ENCODE data around the gene LDB2. TPM values are rescaled to one million over a fixed set of nuclear protein-coding genes. Genes with fewer than 3 reads are reported as not detected.

LDB2 gene
- total and polyA plus RNA-seq, 2 donors = 9.2 to 10.1 TPM

DNA sequence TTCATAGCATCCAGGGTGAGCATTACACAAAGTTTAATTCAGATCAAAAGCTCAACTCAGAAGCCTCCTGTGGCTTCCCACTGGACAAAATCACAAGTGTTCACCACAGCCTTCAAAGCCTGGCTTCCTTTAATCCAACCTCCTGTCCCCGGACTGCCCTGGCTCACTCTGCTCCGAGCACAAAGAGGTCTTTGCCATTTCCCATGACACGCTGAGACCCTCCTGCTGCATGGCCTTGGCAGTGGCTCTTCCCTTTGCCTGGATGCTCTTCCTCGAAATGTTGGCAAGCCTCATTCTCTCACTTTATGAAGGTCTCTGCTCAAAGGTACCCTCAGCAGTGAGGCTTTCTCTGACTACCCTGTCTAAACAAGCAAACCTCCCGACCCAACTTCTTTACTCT is 41.0 kb downstream of the LDB2 start:
- Histone ChIP-seq H3K4me3 (ENCODE audit: low read length in 2 of 2) (no peak overlapping the region), H3K27me3 (ENCODE audit: control insufficient read depth in 2 of 2, insufficient read depth in 1 of 2, low read length in 1 of 2) (no peaks in the 10 kb centered on the region), H3K27ac (ENCODE audit: low read depth in 1 of 2, low read length in 1 of 2) (no peak overlapping the region), H3K9me3 (ENCODE audit: control insufficient read depth in 2 of 2, insufficient read depth in 1 of 2, low read length in 1 of 2) (peaks cover 0 to 2% of the 10 kb centered on the region in 2 donors), H3K36me3 (ENCODE audit: control insufficient read depth in 2 of 2, insufficient read depth in 2 of 2, low read length in 1 of 2) (no peaks in the 10 kb centered on the region), H3K4me1 (ENCODE audit: control insufficient read depth in 2 of 2, insufficient read depth in 2 of 2, low read length in 2 of 2) (no peaks in the 10 kb centered on the region)
- no peak for DNase-seq (ENCODE audit: low read depth in 6 of 9, low spot score in 9 of 9)
- WGBS = 93% methylated on average over 5 of the region's 5 CpGs

GRCh38 chr4:16853640-16854039 is 44.8 kb downstream of the LDB2 start:
- H3K27me3 ChIP-seq (ENCODE audit: control insufficient read depth in 2 of 2, insufficient read depth in 1 of 2, low read length in 1 of 2) = no peaks in the 10 kb centered on the region
- H3K9me3 ChIP-seq (ENCODE audit: control insufficient read depth in 2 of 2, insufficient read depth in 1 of 2, low read length in 1 of 2) = peaks cover 0 to 2% of the 10 kb centered on the region in 2 donors
- no peak overlapping the region for H3K27ac ChIP-seq (ENCODE audit: low read depth in 1 of 2, low read length in 1 of 2)
- no peak overlapping the region for H3K4me3 ChIP-seq (ENCODE audit: low read length in 2 of 2)
- H3K4me1 ChIP-seq (ENCODE audit: control insufficient read depth in 2 of 2, insufficient read depth in 2 of 2, low read length in 2 of 2) = no peaks in the 10 kb centered on the region
- no peak for DNase-seq (ENCODE audit: low read depth in 6 of 9, low spot score in 9 of 9)
- H3K36me3 ChIP-seq (ENCODE audit: control insufficient read depth in 2 of 2, insufficient read depth in 2 of 2, low read length in 1 of 2) = no peaks in the 10 kb centered on the region
- WGBS = 99% methylated on average over 2 of the region's 2 CpGs

DNA sequence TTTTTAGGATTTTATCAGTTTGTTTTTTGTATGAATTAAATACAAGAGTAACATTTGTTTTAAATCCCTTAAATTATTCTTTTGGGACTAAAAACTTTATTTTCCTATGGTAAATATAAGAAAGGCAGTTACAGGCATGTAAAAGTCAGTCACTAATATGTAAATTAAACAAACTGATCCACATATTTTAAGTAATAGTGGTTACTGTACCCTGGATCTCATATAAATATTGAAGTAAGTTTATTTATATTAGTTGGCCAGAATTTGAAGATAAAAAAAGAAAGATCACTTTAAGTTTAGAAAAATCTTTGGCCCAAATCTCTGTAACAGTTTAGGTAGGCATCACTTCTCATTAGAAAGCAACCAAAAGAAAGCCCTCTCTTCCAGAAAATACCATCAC is 45.8 kb downstream of the LDB2 start:
- Histone ChIP-seq H3K4me1 (ENCODE audit: control insufficient read depth in 2 of 2, insufficient read depth in 2 of 2, low read length in 2 of 2) (no peaks in the 10 kb centered on the region), H3K9me3 (ENCODE audit: control insufficient read depth in 2 of 2, insufficient read depth in 1 of 2, low read length in 1 of 2) (peaks cover 0 to 2% of the 10 kb centered on the region in 2 donors), H3K4me3 (ENCODE audit: low read length in 2 of 2) (no peak overlapping the region), H3K27me3 (ENCODE audit: control insufficient read depth in 2 of 2, insufficient read depth in 1 of 2, low read length in 1 of 2) (no peaks in the 10 kb centered on the region), H3K36me3 (ENCODE audit: control insufficient read depth in 2 of 2, insufficient read depth in 2 of 2, low read length in 1 of 2) (no peaks in the 10 kb centered on the region), H3K27ac (ENCODE audit: low read depth in 1 of 2, low read length in 1 of 2) (no peak overlapping the region)
- DNase-seq (ENCODE audit: low read depth in 6 of 9, low spot score in 9 of 9) = no peak

- no peaks in the 10 kb centered on the region for H3K36me3 ChIP-seq (ENCODE audit: control insufficient read depth in 2 of 2, insufficient read depth in 2 of 2, low read length in 1 of 2)
- no peaks in the 10 kb centered on the region for H3K27me3 ChIP-seq (ENCODE audit: control insufficient read depth in 2 of 2, insufficient read depth in 1 of 2, low read length in 1 of 2)
- H3K4me3 ChIP-seq (ENCODE audit: low read length in 2 of 2) = no peak overlapping the region
- H3K9me3 ChIP-seq (ENCODE audit: control insufficient read depth in 2 of 2, insufficient read depth in 1 of 2, low read length in 1 of 2) = no peaks in the 10 kb centered on the region
- DNase-seq (ENCODE audit: low read depth in 6 of 9, low spot score in 9 of 9) = no peak
- WGBS = 87% methylated on average over 2 of the region's 2 CpGs
- no peak overlapping the region for H3K27ac ChIP-seq (ENCODE audit: low read depth in 1 of 2, low read length in 1 of 2)
- no peaks in the 10 kb centered on the region for H3K4me1 ChIP-seq (ENCODE audit: control insufficient read depth in 2 of 2, insufficient read depth in 2 of 2, low read length in 2 of 2)
These were observed 46.2 kb downstream of the LDB2 start for GRCh38 chr4:16852228-16852627.

DNA sequence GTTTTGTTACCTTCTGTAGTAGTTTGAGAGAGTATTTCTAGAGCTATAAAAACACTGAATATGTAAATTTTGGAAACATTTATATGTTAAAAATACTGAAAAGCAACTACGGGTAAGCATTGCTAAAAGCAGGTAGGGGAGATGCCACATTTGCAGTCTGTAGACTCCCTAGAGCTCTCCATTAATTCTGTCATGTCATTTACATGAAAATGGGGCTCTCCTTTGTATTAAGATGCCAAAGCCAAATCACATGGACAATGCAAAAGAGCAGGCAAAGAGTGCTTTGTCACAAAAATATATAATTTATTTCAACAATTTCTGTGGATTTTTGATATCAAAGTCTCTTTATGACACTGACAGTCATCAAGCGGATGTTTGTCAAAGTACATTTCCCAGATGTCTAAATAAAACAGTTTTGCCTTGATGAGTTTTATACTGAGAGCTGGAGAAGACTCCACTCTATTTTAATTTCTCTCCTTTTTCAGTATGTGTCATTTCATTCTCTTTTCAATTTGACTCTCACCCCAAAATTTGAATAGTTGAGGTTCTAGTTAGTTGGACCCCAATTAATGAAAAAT is 51.8 kb downstream of the LDB2 start:
- WGBS = 96% methylated on average over 2 of the region's 2 CpGs
- no peak overlapping the region for H3K4me3 ChIP-seq (ENCODE audit: low read length in 2 of 2)
- H3K27me3 ChIP-seq (ENCODE audit: control insufficient read depth in 2 of 2, insufficient read depth in 1 of 2, low read length in 1 of 2) = no peaks in the 10 kb centered on the region
- H3K36me3 ChIP-seq (ENCODE audit: control insufficient read depth in 2 of 2, insufficient read depth in 2 of 2, low read length in 1 of 2) = no peaks in the 10 kb centered on the region
- no peak for DNase-seq (ENCODE audit: low read depth in 6 of 9, low spot score in 9 of 9)
- H3K9me3 ChIP-seq (ENCODE audit: control insufficient read depth in 2 of 2, insufficient read depth in 1 of 2, low read length in 1 of 2) = no peaks in the 10 kb centered on the region
- H3K27ac ChIP-seq (ENCODE audit: low read depth in 1 of 2, low read length in 1 of 2) = no peak overlapping the region
- H3K4me1 ChIP-seq (ENCODE audit: control insufficient read depth in 2 of 2, insufficient read depth in 2 of 2, low read length in 2 of 2) = peaks cover 0 to 2% of the 10 kb centered on the region in 2 donors

DNA sequence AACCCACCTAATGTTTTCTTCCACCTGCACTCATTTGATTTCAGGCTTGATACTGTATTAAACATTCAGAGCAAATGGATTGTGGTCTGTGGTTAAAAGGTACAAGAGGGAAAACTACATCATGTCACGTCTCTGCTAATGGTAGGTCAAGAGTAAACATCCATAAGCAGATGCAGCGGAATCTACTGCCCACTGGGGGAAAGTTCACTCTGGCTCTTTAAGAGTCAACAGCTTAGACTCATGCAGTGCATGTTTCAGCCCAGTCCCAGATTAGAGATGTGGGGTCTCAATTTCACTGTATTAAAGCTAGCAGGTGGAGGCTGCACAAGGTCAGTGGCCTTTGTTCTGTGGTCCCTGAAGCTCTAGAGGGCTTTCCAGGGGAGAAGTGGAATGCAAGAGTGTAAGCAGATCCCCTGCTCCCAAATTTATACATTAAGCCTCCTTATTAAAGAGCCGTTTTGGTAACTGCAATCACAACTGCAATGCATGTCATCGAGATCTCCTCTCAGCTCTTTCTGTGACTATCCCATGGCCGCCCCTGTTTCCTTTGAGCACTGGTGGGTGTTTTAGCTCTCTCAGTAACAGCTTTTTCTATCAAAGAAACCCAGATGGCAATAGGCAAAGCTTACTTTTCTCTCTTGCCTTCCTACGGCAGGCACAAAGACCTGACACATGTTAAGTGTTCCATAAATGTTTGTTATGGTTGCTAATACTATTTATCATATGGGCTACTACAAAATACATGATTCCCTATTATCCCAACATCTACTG is 53.4 kb downstream of the LDB2 start:
- Histone ChIP-seq H3K9me3 (ENCODE audit: control insufficient read depth in 2 of 2, insufficient read depth in 1 of 2, low read length in 1 of 2) (no peaks in the 10 kb centered on the region), H3K27ac (ENCODE audit: low read depth in 1 of 2, low read length in 1 of 2) (no peak overlapping the region), H3K27me3 (ENCODE audit: control insufficient read depth in 2 of 2, insufficient read depth in 1 of 2, low read length in 1 of 2) (no peaks in the 10 kb centered on the region), H3K4me1 (ENCODE audit: control insufficient read depth in 2 of 2, insufficient read depth in 2 of 2, low read length in 2 of 2) (peaks cover 0 to 2% of the 10 kb centered on the region in 2 donors), H3K4me3 (ENCODE audit: low read length in 2 of 2) (no peak overlapping the region), H3K36me3 (ENCODE audit: control insufficient read depth in 2 of 2, insufficient read depth in 2 of 2, low read length in 1 of 2) (no peaks in the 10 kb centered on the region)
- no peak for DNase-seq (ENCODE audit: low read depth in 6 of 9, low spot score in 9 of 9)
- WGBS = 87% methylated on average over 6 of the region's 6 CpGs

GRCh38 chr4:16843831-16844508 is 54.5 kb downstream of the LDB2 start:
- no peaks in the 10 kb centered on the region for H3K9me3 ChIP-seq (ENCODE audit: control insufficient read depth in 2 of 2, insufficient read depth in 1 of 2, low read length in 1 of 2)
- no peak overlapping the region for H3K27ac ChIP-seq (ENCODE audit: low read depth in 1 of 2, low read length in 1 of 2)

DNA sequence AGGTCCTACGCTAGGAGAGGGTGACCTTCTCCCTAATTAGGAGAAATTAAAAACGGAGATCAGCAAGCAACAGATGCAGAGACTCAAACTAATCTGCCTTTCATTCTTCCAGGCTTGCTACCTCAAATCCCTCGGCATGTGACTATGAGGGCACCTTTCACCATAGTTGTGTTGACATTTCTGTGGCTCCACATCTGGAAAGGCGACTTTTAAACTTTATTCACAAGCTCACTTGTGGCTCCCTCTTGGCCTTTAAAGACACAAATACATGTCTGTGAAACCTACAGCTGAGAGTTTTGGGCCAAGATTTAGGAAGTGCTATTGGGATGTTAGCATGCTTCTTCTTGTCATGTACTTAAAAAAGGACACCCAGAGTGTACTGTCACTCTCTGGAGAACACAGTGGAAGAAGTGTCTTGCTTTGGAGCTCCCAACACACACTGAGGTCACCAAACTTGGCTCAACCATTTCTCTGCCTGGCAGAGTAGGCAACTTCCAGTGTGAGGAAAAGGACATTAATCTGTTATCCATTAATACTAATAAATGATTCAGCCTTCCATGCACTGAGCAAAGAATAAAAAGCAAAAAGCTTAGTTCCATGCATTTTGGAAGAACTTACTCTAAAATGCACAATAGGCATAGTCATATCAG is 60.1 kb downstream of the LDB2 start:
- no peak overlapping the region for H3K27ac ChIP-seq (ENCODE audit: low read depth in 1 of 2, low read length in 1 of 2)
- no peak overlapping the region for H3K4me3 ChIP-seq (ENCODE audit: low read length in 2 of 2)
- H3K9me3 ChIP-seq (ENCODE audit: control insufficient read depth in 2 of 2, insufficient read depth in 1 of 2, low read length in 1 of 2) = no peaks in the 10 kb centered on the region
- no peaks in the 10 kb centered on the region for H3K27me3 ChIP-seq (ENCODE audit: control insufficient read depth in 2 of 2, insufficient read depth in 1 of 2, low read length in 1 of 2)
- no peaks in the 10 kb centered on the region for H3K4me1 ChIP-seq (ENCODE audit: control insufficient read depth in 2 of 2, insufficient read depth in 2 of 2, low read length in 2 of 2)
- WGBS = 86% methylated on average over 4 of the region's 4 CpGs
- no peaks in the 10 kb centered on the region for H3K36me3 ChIP-seq (ENCODE audit: control insufficient read depth in 2 of 2, insufficient read depth in 2 of 2, low read length in 1 of 2)
- DNase-seq (ENCODE audit: low read depth in 6 of 9, low spot score in 9 of 9) = no peak

More at GRCh38 chr4:16843831-16844508, 54.5 kb downstream of the LDB2 start:
- Histone ChIP-seq H3K4me1 (ENCODE audit: control insufficient read depth in 2 of 2, insufficient read depth in 2 of 2, low read length in 2 of 2) (peaks cover 0 to 2% of the 10 kb centered on the region in 2 donors), H3K4me3 (ENCODE audit: low read length in 2 of 2) (no peak overlapping the region), H3K36me3 (ENCODE audit: control insufficient read depth in 2 of 2, insufficient read depth in 2 of 2, low read length in 1 of 2) (no peaks in the 10 kb centered on the region), H3K27me3 (ENCODE audit: control insufficient read depth in 2 of 2, insufficient read depth in 1 of 2, low read length in 1 of 2) (no peaks in the 10 kb centered on the region)
- WGBS = 95% methylated on average over 6 of the region's 6 CpGs
- no peak for DNase-seq (ENCODE audit: low read depth in 6 of 9, low spot score in 9 of 9)

DNA sequence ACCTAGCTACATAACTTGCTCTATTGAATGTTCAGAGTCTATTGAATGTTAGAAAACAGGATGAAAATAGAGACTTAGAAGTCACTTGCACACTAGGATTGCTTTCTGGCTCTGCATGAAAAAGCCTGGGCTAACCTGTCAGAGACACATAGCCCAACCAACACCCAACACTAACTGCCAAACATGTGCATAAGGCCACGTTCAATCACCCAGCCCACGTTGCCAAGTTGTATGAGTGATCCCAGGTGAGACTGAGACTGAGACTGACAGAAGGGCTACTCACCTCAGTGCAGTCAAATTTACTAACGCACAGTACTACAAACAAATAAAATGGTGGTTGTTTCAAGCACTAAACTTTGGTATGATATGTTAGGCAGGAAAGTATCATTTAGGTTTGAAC is 61.0 kb downstream of the LDB2 start:
- no peaks in the 10 kb centered on the region for H3K36me3 ChIP-seq (ENCODE audit: control insufficient read depth in 2 of 2, insufficient read depth in 2 of 2, low read length in 1 of 2)
- H3K27ac ChIP-seq (ENCODE audit: low read depth in 1 of 2, low read length in 1 of 2) = no peak overlapping the region
- no peaks in the 10 kb centered on the region for H3K4me1 ChIP-seq (ENCODE audit: control insufficient read depth in 2 of 2, insufficient read depth in 2 of 2, low read length in 2 of 2)
- no peaks in the 10 kb centered on the region for H3K9me3 ChIP-seq (ENCODE audit: control insufficient read depth in 2 of 2, insufficient read depth in 1 of 2, low read length in 1 of 2)
- 93% methylated on average over 3 of the region's 3 CpGs for WGBS
- H3K27me3 ChIP-seq (ENCODE audit: control insufficient read depth in 2 of 2, insufficient read depth in 1 of 2, low read length in 1 of 2) = no peaks in the 10 kb centered on the region
- H3K4me3 ChIP-seq (ENCODE audit: low read length in 2 of 2) = no peak overlapping the region
- no peak for DNase-seq (ENCODE audit: low read depth in 6 of 9, low spot score in 9 of 9)
